Measurements from ENCODE around the gene STPG4.

STPG4 gene

DNA sequence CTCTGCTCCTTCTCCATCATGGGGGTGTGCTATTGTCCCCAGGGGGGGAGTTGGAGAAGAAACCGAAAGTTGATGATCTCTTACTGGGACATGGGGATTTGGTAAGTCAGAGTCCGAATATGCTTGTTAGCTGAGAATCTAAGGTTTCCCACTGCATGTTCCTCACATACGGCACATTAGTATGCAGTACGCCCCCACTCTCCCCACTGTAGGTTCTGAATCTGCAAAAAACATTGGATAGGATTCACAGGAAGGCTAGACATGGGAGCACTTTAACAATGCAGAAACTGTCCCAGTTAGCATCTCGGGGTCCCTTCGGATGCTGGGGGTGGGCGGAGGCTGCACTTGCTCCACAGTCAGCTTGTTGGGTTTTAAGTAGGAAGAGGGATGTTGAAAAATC, 102.3 kb downstream of the STPG4 start:
- CTCF ChIA-PET = no interaction called here
- TF ChIP-seq ZNF221 (tag by site-specific recombination; IDR thresholded peaks at IDR 0.05; ENCODE audit: borderline replicate concordance) = no peak
- no peak for TF ChIP-seq MZF1 (tag by site-specific recombination; IDR thresholded peaks at IDR 0.05; ENCODE audit: borderline replicate concordance)
- no peak for TF ChIP-seq ZBTB48 (tag by site-specific recombination; IDR thresholded peaks at IDR 0.05)
- no peak for TF ChIP-seq ZNF776 (tag by site-specific recombination; IDR thresholded peaks at IDR 0.05; ENCODE audit: borderline replicate concordance)
- no peak for TF ChIP-seq ZNF426 (tag by site-specific recombination; IDR thresholded peaks at IDR 0.05)
- TF ChIP-seq ZNF473 (tag by site-specific recombination; IDR thresholded peaks at IDR 0.05) = no peak
- TF ChIP-seq ZEB2 (tag by site-specific recombination; IDR thresholded peaks at IDR 0.05) = no peak
- Histone ChIP-seq H3K36me3 (ENCODE audit: control insufficient read depth in 2 of 2, insufficient read depth in 1 of 2, low read length in 2 of 2) (peaks cover 0 to 17% of the 10 kb centered on the region in 2 experiments; a peak in 1 of 3 replicates), H3K4me1 (ENCODE audit: control insufficient read depth, insufficient read depth, low read length) (no peaks in the 10 kb centered on the region), H3K27ac (ENCODE audit: extremely low read depth, low read depth, low read length) (no peak overlapping the region), H3K4me3 (ENCODE audit: low read depth, low read length) (no peak overlapping the region), H3K9me3 (ENCODE audit: control insufficient read depth, insufficient read depth, low read depth, low read length) (no peaks in the 10 kb centered on the region)
- POLR2A ChIA-PET = no interaction called here

DNA sequence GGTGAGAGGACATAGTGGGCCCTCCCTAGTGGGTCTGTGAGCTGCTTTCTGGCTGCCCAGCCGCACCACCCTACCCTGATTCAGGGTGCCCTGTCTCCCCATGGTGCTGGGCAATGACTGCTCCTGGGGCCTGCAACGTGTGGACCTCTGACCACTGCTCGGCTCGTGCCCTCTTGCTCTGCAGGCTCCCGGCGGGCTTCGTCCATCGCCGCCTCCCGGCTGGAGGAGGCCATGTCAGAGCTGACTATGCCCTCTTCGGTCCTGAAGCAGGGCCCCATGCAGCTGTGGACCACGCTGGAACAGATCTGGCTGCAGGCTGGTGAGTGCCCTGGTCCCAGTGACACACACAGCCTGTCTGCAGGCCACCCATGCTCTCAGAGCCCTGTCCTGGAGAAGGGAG, 103.5 kb downstream of the STPG4 start:
- Histone ChIP-seq H3K27ac (ENCODE audit: extremely low read depth, low read depth, low read length) (no peak overlapping the region), H3K4me3 (ENCODE audit: low read depth, low read length) (no peak overlapping the region), H3K9me3 (ENCODE audit: control insufficient read depth, insufficient read depth, low read depth, low read length) (no peaks in the 10 kb centered on the region), H3K36me3 (ENCODE audit: control insufficient read depth in 2 of 2, insufficient read depth in 1 of 2, low read length in 2 of 2) (peaks cover 0 to 21% of the 10 kb centered on the region in 2 experiments; a peak in 1 of 3 replicates), H3K4me1 (ENCODE audit: control insufficient read depth, insufficient read depth, low read length) (no peaks in the 10 kb centered on the region)
- ChIA-PET CTCF (no interaction called here), POLR2A (no interaction called here)
- TF ChIP-seq, protein P1, sequence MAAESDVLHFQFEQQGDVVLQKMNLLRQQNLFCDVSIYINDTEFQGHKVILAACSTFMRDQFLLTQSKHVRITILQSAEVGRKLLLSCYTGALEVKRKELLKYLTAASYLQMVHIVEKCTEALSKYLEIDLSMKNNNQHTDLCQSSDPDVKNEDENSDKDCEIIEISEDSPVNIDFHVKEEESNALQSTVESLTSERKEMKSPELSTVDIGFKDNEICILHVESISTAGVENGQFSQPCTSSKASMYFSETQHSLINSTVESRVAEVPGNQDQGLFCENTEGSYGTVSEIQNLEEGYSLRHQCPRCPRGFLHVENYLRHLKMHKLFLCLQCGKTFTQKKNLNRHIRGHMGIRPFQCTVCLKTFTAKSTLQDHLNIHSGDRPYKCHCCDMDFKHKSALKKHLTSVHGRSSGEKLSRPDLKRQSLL (tag by site-specific recombination; IDR thresholded peaks at IDR 0.05) = no peak
- TF ChIP-seq YY2 (tag by site-specific recombination; IDR thresholded peaks at IDR 0.05) = no peak
- no peak for TF ChIP-seq ZNF660 (tag by site-specific recombination; IDR thresholded peaks at IDR 0.05)
- no peak for TF ChIP-seq ZNF394 (tag by site-specific recombination; IDR thresholded peaks at IDR 0.05; ENCODE audit: borderline replicate concordance)
- TF ChIP-seq, protein P2, sequence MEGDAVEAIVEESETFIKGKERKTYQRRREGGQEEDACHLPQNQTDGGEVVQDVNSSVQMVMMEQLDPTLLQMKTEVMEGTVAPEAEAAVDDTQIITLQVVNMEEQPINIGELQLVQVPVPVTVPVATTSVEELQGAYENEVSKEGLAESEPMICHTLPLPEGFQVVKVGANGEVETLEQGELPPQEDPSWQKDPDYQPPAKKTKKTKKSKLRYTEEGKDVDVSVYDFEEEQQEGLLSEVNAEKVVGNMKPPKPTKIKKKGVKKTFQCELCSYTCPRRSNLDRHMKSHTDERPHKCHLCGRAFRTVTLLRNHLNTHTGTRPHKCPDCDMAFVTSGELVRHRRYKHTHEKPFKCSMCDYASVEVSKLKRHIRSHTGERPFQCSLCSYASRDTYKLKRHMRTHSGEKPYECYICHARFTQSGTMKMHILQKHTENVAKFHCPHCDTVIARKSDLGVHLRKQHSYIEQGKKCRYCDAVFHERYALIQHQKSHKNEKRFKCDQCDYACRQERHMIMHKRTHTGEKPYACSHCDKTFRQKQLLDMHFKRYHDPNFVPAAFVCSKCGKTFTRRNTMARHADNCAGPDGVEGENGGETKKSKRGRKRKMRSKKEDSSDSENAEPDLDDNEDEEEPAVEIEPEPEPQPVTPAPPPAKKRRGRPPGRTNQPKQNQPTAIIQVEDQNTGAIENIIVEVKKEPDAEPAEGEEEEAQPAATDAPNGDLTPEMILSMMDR (tag by site-specific recombination; IDR thresholded peaks at IDR 0.05) = no peak
- TF ChIP-seq WT1 (tag by site-specific recombination; IDR thresholded peaks at IDR 0.05) = no peak
- no peak for TF ChIP-seq ZNF211 (tag by site-specific recombination; IDR thresholded peaks at IDR 0.05; ENCODE audit: low read depth)

DNA sequence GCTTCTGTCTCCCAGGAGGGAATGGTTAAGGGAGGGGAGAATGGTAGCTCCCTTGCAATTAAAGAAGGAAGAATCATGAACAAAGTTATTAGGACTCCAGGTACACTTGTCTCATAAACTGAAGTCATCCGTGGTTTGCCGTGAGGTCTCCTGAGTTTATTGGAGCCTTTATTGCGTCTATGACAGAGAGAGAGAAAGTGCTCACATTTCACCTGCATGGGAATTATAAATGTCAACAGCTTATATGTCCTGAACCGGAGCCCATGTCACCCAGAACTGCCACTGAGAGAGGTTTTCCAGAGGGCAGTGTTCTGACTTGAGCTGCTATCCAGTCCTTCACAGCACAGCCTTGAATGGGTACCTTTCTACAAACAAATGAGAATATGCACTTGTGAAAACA, 104.3 kb downstream of the STPG4 start:
- no peak overlapping the region for H3K4me3 ChIP-seq (ENCODE audit: low read depth, low read length)
- no peaks in the 10 kb centered on the region for H3K9me3 ChIP-seq (ENCODE audit: control insufficient read depth, insufficient read depth, low read depth, low read length)
- peaks cover 0 to 29% of the 10 kb centered on the region in 2 experiments; a peak in 1 of 3 replicates for H3K36me3 ChIP-seq (ENCODE audit: control insufficient read depth in 2 of 2, insufficient read depth in 1 of 2, low read length in 2 of 2)
- ChIA-PET POLR2A (no interaction called here), CTCF (no interaction called here)
- no peaks in the 10 kb centered on the region for H3K4me1 ChIP-seq (ENCODE audit: control insufficient read depth, insufficient read depth, low read length)
- no peak overlapping the region for H3K27ac ChIP-seq (ENCODE audit: extremely low read depth, low read depth, low read length)
- TF ChIP-seq, protein P3, sequence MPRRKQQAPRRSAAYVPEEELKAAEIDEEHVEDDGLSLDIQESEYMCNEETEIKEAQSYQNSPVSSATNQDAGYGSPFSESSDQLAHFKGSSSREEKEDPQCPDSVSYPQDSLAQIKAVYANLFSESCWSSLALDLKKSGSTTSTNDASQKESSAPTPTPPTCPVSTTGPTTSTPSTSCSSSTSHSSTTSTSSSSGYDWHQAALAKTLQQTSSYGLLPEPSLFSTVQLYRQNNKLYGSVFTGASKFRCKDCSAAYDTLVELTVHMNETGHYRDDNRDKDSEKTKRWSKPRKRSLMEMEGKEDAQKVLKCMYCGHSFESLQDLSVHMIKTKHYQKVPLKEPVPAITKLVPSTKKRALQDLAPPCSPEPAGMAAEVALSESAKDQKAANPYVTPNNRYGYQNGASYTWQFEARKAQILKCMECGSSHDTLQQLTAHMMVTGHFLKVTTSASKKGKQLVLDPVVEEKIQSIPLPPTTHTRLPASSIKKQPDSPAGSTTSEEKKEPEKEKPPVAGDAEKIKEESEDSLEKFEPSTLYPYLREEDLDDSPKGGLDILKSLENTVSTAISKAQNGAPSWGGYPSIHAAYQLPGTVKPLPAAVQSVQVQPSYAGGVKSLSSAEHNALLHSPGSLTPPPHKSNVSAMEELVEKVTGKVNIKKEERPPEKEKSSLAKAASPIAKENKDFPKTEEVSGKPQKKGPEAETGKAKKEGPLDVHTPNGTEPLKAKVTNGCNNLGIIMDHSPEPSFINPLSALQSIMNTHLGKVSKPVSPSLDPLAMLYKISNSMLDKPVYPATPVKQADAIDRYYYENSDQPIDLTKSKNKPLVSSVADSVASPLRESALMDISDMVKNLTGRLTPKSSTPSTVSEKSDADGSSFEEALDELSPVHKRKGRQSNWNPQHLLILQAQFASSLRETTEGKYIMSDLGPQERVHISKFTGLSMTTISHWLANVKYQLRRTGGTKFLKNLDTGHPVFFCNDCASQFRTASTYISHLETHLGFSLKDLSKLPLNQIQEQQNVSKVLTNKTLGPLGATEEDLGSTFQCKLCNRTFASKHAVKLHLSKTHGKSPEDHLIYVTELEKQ (tag by site-specific recombination; IDR thresholded peaks at IDR 0.05; ENCODE audit: borderline replicate concordance) = no peak
- TF ChIP-seq MZF1 (tag by site-specific recombination; IDR thresholded peaks at IDR 0.05; ENCODE audit: borderline replicate concordance) = no peak
- TF ChIP-seq ZNF37A (tag by site-specific recombination; IDR thresholded peaks at IDR 0.05) = no peak
- TF ChIP-seq, protein P4, sequence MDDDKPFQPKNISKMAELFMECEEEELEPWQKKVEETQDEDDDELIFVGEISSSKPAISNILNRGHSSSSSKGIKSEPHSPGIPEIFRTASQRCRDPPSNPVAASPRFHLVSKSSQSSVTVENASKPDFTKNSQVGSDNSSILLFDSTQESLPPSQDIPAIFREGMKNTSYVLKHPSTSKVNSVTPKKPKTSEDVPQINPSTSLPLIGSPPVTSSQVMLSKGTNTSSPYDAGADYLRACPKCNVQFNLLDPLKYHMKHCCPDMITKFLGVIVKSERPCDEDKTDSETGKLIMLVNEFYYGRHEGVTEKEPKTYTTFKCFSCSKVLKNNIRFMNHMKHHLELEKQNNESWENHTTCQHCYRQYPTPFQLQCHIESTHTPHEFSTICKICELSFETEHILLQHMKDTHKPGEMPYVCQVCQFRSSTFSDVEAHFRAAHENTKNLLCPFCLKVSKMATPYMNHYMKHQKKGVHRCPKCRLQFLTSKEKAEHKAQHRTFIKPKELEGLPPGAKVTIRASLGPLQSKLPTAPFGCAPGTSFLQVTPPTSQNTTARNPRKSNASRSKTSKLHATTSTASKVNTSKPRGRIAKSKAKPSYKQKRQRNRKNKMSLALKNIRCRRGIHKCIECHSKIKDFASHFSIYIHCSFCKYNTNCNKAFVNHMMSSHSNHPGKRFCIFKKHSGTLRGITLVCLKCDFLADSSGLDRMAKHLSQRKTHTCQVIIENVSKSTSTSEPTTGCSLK (tag by site-specific recombination; IDR thresholded peaks at IDR 0.05) = no peak
- TF ChIP-seq, protein P5, sequence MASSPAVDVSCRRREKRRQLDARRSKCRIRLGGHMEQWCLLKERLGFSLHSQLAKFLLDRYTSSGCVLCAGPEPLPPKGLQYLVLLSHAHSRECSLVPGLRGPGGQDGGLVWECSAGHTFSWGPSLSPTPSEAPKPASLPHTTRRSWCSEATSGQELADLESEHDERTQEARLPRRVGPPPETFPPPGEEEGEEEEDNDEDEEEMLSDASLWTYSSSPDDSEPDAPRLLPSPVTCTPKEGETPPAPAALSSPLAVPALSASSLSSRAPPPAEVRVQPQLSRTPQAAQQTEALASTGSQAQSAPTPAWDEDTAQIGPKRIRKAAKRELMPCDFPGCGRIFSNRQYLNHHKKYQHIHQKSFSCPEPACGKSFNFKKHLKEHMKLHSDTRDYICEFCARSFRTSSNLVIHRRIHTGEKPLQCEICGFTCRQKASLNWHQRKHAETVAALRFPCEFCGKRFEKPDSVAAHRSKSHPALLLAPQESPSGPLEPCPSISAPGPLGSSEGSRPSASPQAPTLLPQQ (tag by site-specific recombination; IDR thresholded peaks at IDR 0.05) = no peak

Measured in HEK293 (cell line).